SU-DHL-6 (cell line): ENCODE measurements around the gene BRIP1.

Experiments used
- CTCF ChIP-seq: fragments of 200-600 bp; sonication (generic); IDR thresholded peaks from one replicate; pipeline ENCODE4 v1.5.1; 2017; ENCODE audit warnings: antibody characterized with exemption, mild to moderate bottlenecking, low read length, moderate library complexity; ENCODE audit not compliant: insufficient read depth, poor library complexity, severe bottlenecking
- EZH2phosphoT487 ChIP-seq: fragments of 200-600 bp; sonication (generic), shearing (Covaris generic); conservative IDR thresholded peaks from 2 replicates; pipeline ENCODE4 v1.6.1; 2018; ENCODE audit warnings: mild to moderate bottlenecking, antibody characterized with exemption, low read length, moderate library complexity, mixed read lengths

DNA sequence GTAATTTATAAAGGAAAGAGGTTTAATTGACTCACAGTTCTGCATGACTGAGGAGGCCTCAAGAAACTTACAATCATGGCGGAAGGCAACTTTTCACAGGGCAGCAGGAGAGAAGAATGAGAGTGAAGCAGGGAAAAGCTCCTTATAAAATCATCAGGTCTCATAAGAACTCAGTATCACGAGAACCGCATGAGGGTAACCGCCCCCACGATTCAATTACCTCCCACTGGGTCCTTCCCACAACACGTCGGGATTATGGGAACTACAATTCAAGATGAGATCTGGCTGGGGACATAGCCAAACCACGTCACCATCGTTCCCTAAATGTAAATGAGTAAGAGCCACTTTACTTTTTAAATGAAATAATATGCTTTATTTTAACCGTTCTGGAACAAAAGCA lies 182.4 kb downstream of the BRIP1 start:
- TF ChIP-seq CTCF (no peak), EZH2phosphoT487 (no peak)
